GM10266 (cell line): Measurements from ENCODE around the gene PRSS21.
A peak's percentile ranks its signal among the peaks of the same experiment; 100 is the strongest.

Source experiments
- DNase-seq: peaks from one replicate; pipeline ENCODE4 v3.0.0; 2012; ENCODE audit errors: extremely low spot score
- TF ChIP-seq, protein P1 (sequence below): IDR thresholded peaks from 2 replicates; pipeline ENCODE4 v1.5.1; 2012; ENCODE audit warnings: mild to moderate bottlenecking, low read depth; ENCODE audit not compliant: control insufficient read depth, insufficient read depth; ENCODE audit errors: missing control alignments

PRSS21 gene

GRCh38 chr16:2842340-2843000 lies 25.4 kb downstream of the PRSS21 start:
- TF ChIP-seq, protein P1, sequence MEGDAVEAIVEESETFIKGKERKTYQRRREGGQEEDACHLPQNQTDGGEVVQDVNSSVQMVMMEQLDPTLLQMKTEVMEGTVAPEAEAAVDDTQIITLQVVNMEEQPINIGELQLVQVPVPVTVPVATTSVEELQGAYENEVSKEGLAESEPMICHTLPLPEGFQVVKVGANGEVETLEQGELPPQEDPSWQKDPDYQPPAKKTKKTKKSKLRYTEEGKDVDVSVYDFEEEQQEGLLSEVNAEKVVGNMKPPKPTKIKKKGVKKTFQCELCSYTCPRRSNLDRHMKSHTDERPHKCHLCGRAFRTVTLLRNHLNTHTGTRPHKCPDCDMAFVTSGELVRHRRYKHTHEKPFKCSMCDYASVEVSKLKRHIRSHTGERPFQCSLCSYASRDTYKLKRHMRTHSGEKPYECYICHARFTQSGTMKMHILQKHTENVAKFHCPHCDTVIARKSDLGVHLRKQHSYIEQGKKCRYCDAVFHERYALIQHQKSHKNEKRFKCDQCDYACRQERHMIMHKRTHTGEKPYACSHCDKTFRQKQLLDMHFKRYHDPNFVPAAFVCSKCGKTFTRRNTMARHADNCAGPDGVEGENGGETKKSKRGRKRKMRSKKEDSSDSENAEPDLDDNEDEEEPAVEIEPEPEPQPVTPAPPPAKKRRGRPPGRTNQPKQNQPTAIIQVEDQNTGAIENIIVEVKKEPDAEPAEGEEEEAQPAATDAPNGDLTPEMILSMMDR: peak; percentile 52

GRCh38 chr16:2843526-2843925 lies 26.5 kb downstream of the PRSS21 start:
- TF ChIP-seq, protein P1: no peak
- DNase-seq: no peak

More at GRCh38 chr16:2842340-2843000, 25.4 kb downstream of the PRSS21 start:
- DNase-seq: peak; percentile 68

- TF ChIP-seq, protein P1: no peak
- DNase-seq: no peak
Measured at GRCh38 chr16:2845116-2845515, 28.1 kb downstream of the PRSS21 start.

- TF ChIP-seq, protein P1: no peak
- no peak for DNase-seq
Measured at GRCh38 chr16:2846511-2847310, 29.7 kb downstream of the PRSS21 start.

DNA sequence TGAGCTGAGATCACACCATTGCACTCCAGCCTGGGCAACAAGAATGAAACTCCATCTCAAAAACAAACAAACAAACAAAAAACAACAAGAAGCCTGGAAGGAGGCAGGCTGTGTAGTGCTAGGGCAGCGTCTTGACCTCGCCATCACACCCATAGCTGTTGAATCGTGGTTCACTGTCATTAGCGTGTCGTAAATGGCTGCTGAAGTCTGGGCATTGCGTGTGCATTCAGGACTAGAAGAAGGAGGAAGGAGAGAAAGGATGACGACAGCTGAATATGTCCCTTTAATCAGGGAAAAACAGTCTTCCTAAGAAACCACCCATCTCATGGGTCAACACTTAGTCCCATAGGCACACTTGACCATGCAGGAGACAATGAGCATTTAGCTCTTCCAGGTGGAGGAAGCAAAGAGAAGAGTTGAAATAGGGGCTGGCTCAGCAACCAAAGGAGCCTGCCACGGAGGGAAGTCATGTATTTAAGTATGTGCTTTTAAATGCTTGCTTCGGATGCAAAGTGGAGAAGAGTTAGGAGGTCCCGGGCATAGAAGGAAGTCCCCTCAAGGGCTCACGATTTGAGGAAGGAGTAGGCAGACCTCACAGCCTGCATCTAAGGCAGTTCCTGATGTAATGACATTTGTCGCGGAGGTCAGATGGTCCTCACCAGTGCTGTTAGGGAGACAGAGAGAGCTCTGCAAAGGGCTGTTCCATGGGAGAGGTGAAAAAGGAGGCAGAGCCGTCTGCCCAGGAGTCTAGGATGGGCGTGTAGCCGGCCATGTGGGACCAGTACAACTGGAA lies 32.1 kb downstream of the PRSS21 start:
- TF ChIP-seq, protein P1: no peak
- no peak for DNase-seq

DNA sequence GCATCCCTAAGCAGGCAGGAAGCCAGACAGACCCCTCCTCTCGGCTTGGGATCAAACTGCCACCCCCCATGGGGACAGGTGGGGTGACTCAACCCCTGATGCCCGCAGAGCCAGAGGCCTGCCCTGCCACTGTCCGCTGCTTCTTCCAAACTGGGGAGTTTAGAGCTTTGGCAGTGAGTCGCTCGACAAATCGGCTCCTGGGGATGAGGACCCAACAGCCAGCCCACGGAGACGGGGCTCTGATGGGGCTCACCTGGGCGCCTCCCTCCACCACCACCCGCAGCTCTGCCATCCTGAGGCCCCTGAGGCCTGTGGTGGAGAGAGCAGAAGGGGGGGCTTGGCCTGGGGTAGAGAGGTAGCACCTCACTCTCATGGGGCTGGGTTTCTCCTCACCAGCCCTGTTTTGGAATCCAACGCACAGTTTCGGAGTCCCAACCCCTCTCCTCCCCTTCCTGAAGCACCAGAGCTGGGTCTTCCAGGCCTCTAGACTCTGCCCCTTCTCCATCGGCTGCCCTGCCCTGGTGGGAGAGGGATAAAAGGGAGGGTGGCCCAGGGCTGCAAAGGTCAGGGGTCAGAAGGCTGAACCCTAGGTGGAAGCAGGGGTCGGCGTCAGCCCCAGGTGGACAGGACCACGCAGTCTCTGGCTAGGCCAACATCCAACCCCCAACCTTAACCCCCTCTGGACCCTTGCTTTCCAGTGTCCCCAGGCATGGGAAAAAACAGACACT lies 35.1 kb downstream of the PRSS21 start:
- TF ChIP-seq, protein P1: no peak
- DNase-seq: no peak
